K562 (cell line): ENCODE results near the gene HSPA1B. TPM values are rescaled to one million over a fixed set of nuclear protein-coding genes. Genes with fewer than 3 reads are reported as not detected.

Source experiments
- DMBX1 ChIP-seq: fragments of 250-450 bp; sonication (Bioruptor Pico); IDR thresholded peaks from 2 replicates; pipeline ENCODE4 v1.8.0; 2022; ENCODE audit warnings: inconsistent platforms, mild to moderate bottlenecking, moderate library complexity, borderline replicate concordance
- FUS ChIP-seq: fragments of 200-400 bp; formaldehyde crosslinking; optimal IDR thresholded peaks from 2 replicates; pipeline ENCODE3; 2017; ENCODE audit warnings: low read depth, low read length
- HNRNPUL1 ChIP-seq: fragments of 200-400 bp; formaldehyde crosslinking; IDR thresholded peaks from 2 replicates; pipeline ENCODE4 v1.6.1; 2017; ENCODE audit warnings: low read length
- MEIS2 ChIP-seq: fragments of 450-650 bp; IDR thresholded peaks from 2 replicates; pipeline ENCODE4 v1.6.1; 2014; ENCODE audit warnings: mild to moderate bottlenecking; ENCODE audit not compliant: partially characterized antibody
- MYBL2 ChIP-seq, 2 experiments: fragments of 450-650 bp in 1 of 2; sonication (generic) in 1 of 2; formaldehyde crosslinking in 1 of 2; IDR thresholded peaks; 2 replicates each; pipeline versions ENCODE4 v1.6.1 to v1.8.1; 2017 to 2022; ENCODE audit warnings: borderline replicate concordance in 1 of 2, inconsistent platforms in 1 of 2, low read depth in 1 of 2, mild to moderate bottlenecking in 1 of 2, missing genetic modification reagents in 1 of 2, moderate library complexity in 1 of 2
- SNRNP70 ChIP-seq: fragments of 200-400 bp; formaldehyde crosslinking; optimal IDR thresholded peaks from 2 replicates; pipeline ENCODE3; 2017; ENCODE audit warnings: low read depth, low read length
- TAF9B ChIP-seq: fragments of 450-650 bp; IDR thresholded peaks from 2 replicates; pipeline ENCODE4 v1.6.1; 2018; ENCODE audit warnings: mild to moderate bottlenecking; ENCODE audit not compliant: partially characterized antibody
- TCFL5 ChIP-seq: fragments of 250-450 bp; sonication (Bioruptor Pico); conservative IDR thresholded peaks from 2 replicates; pipeline ENCODE4 v1.6.1; 2021; ENCODE audit warnings: mild to moderate bottlenecking, moderate library complexity, matching md5 sums
- ZEB2 ChIP-seq: fragments of 450-650 bp; IDR thresholded peaks from 2 replicates; pipeline ENCODE4 v1.6.1; 2016
- ZNF133 ChIP-seq: fragments of 250-450 bp; sonication (Bioruptor Pico); IDR thresholded peaks from 2 replicates; pipeline ENCODE4 v1.4.0; 2020; ENCODE audit warnings: mild to moderate bottlenecking
- polyA plus RNA-seq, 8 experiments: library from polyadenylated mRNA; depleted of rRNA in 4 of 8; stranded (reverse) in 5 of 8; unstranded in 3 of 8; fragments of >200 nt; fragmentation: Nextera tagmentation in 2 of 8; fragmentation: Illumina TruSeq in 1 of 8; extraction: Ambion mirVana in 2 of 8; extraction: Trizol in 1 of 8; gene quantifications; 2 replicates each; pipeline versions ENCODE4 v1.2.1 to v1.2.3, GENCODE V29; 2011 to 2014; ENCODE audit warnings: inconsistent platforms in 1 of 8, missing spikeins in 1 of 8
- total RNA-seq, 7 experiments: library from RNA; depleted of rRNA in 6 of 7; stranded (reverse); fragments of >200 nt in 6 of 7; fragmentation: Illumina TruSeq in 2 of 7; extraction: Trizol in 2 of 7; gene quantifications; 2 replicates each; pipeline versions ENCODE4 v1.2.1 to v1.2.3, GENCODE V29; 2011 to 2021; ENCODE audit warnings: low replicate concordance in 1 of 7
- TF ChIP-seq, protein P1 (sequence below): sonication (generic); formaldehyde crosslinking; IDR thresholded peaks from 2 replicates; pipeline ENCODE4 v1.8.1; 2023; ENCODE audit warnings: mild to moderate bottlenecking, missing genetic modification reagents
- TF ChIP-seq, protein P2 (sequence below): fragments of 250-450 bp; sonication (Bioruptor Pico); IDR thresholded peaks from 2 replicates; pipeline ENCODE4 v1.8.0; 2022; ENCODE audit warnings: moderate library complexity, mild to moderate bottlenecking, inconsistent platforms
- TF ChIP-seq, protein P3 (sequence below): sonication (generic); formaldehyde crosslinking; IDR thresholded peaks from 2 replicates; pipeline ENCODE4 v1.8.0; 2022; ENCODE audit warnings: mild to moderate bottlenecking, low read depth, missing genetic modification reagents
- TF ChIP-seq, protein P4 (sequence below): fragments of 250-450 bp; sonication (Bioruptor Pico); IDR thresholded peaks from 2 replicates; pipeline ENCODE4 v1.5.0; 2020; ENCODE audit warnings: mild to moderate bottlenecking, borderline replicate concordance
- TF ChIP-seq, protein P5 (sequence below): sonication (generic); formaldehyde crosslinking; IDR thresholded peaks from 2 replicates; pipeline ENCODE4 v1.8.1; 2022; ENCODE audit warnings: missing genetic modification reagents
- TF ChIP-seq, protein P6 (sequence below): fragments of 250-450 bp; sonication (Bioruptor Pico); IDR thresholded peaks from 2 replicates; pipeline ENCODE4 v1.9.0; 2021; ENCODE audit warnings: mild to moderate bottlenecking, inconsistent platforms

HSPA1B gene
- total and polyA plus RNA-seq, 9 of the 15 experiments (the other 6 are each of a cell fraction or from before 2014, with no cell fraction given), result 0.27 to 227 (median 51.2) TPM

DNA sequence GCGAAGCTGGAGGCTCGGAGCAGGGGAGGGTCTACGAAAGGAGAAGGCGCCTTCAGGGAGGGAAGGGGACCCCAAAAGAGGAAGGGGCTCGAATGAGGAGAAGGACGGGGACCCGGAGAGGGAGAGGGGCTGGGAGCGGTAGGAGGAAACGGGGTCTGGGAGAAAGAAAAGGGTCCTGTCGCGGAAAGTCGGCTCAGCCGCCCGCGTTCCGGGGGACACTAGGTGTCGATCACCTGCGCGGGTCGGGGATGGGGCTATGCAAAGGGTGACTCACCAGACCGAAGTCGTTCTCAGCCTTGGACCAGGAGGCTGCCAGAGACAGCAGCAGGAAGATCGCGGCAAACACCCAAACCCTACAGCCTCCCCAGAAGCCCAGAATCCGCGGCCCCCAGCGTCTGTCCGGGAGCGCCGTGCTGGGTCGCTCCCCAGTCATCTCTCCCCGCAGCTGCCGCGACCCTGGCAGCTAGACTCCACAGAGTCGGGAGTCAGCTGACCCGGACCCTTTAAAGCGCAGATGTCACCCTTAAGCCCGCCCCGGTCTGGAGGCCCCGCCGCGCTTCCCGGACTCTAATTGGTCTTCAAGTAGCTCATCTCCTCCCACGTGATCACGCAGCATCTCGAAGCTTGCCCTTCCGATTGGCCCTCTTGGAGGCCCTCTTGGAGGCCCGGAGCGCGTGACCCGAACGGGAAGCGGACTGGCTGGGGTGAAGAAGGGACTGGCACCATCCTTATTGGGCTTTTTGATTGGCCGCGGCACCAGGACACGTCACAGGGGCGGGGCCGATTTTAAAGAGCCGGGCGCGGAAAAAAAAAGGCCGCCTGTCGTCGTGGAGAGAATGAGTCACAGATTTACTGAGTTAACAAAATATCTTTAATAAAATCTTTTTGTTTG is 35.1 kb downstream of the HSPA1B start, which contains the start of gene NEU1 (continued):
- TF ChIP-seq, protein P1, sequence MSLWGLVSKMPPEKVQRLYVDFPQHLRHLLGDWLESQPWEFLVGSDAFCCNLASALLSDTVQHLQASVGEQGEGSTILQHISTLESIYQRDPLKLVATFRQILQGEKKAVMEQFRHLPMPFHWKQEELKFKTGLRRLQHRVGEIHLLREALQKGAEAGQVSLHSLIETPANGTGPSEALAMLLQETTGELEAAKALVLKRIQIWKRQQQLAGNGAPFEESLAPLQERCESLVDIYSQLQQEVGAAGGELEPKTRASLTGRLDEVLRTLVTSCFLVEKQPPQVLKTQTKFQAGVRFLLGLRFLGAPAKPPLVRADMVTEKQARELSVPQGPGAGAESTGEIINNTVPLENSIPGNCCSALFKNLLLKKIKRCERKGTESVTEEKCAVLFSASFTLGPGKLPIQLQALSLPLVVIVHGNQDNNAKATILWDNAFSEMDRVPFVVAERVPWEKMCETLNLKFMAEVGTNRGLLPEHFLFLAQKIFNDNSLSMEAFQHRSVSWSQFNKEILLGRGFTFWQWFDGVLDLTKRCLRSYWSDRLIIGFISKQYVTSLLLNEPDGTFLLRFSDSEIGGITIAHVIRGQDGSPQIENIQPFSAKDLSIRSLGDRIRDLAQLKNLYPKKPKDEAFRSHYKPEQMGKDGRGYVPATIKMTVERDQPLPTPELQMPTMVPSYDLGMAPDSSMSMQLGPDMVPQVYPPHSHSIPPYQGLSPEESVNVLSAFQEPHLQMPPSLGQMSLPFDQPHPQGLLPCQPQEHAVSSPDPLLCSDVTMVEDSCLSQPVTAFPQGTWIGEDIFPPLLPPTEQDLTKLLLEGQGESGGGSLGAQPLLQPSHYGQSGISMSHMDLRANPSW, result peak; percentile 75; the same call in 1 of the 2 replicates
- TF ChIP-seq, protein P2, sequence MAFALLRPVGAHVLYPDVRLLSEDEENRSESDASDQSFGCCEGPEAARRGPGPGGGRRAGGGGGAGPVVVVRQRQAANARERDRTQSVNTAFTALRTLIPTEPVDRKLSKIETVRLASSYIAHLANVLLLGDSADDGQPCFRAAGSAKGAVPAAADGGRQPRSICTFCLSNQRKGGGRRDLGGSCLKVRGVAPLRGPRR (CRISPR knock-in tag), result peak; percentile 20; the same call in 1 of the 2 replicates
- no peak for TF ChIP-seq HNRNPUL1
- no peak; the same call in 1 of the 2 replicates for TF ChIP-seq MYBL2 (IDR thresholded peaks at IDR 0.05; ENCODE audit: low read depth)
- TF ChIP-seq MYBL2 (CRISPR knock-in tag; IDR thresholded peaks at IDR 0.05; ENCODE audit: borderline replicate concordance), result no peak
- TF ChIP-seq ZNF133 (CRISPR knock-in tag), result peak; percentile 90
- peak; percentile 85 for TF ChIP-seq ZEB2
- TF ChIP-seq, protein P3, sequence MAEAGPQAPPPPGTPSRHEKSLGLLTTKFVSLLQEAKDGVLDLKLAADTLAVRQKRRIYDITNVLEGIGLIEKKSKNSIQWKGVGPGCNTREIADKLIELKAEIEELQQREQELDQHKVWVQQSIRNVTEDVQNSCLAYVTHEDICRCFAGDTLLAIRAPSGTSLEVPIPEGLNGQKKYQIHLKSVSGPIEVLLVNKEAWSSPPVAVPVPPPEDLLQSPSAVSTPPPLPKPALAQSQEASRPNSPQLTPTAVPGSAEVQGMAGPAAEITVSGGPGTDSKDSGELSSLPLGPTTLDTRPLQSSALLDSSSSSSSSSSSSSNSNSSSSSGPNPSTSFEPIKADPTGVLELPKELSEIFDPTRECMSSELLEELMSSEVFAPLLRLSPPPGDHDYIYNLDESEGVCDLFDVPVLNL (CRISPR knock-in tag), result peak; percentile 93
- TF ChIP-seq TAF9B, result no peak
- peak; percentile 52 for TF ChIP-seq MEIS2
- TF ChIP-seq, protein P4, sequence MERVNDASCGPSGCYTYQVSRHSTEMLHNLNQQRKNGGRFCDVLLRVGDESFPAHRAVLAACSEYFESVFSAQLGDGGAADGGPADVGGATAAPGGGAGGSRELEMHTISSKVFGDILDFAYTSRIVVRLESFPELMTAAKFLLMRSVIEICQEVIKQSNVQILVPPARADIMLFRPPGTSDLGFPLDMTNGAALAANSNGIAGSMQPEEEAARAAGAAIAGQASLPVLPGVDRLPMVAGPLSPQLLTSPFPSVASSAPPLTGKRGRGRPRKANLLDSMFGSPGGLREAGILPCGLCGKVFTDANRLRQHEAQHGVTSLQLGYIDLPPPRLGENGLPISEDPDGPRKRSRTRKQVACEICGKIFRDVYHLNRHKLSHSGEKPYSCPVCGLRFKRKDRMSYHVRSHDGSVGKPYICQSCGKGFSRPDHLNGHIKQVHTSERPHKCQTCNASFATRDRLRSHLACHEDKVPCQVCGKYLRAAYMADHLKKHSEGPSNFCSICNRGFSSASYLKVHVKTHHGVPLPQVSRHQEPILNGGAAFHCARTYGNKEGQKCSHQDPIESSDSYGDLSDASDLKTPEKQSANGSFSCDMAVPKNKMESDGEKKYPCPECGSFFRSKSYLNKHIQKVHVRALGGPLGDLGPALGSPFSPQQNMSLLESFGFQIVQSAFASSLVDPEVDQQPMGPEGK (CRISPR knock-in tag), result no peak
- TF ChIP-seq, protein P5, sequence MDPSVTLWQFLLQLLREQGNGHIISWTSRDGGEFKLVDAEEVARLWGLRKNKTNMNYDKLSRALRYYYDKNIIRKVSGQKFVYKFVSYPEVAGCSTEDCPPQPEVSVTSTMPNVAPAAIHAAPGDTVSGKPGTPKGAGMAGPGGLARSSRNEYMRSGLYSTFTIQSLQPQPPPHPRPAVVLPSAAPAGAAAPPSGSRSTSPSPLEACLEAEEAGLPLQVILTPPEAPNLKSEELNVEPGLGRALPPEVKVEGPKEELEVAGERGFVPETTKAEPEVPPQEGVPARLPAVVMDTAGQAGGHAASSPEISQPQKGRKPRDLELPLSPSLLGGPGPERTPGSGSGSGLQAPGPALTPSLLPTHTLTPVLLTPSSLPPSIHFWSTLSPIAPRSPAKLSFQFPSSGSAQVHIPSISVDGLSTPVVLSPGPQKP (CRISPR knock-in tag), result no peak
- no peak for TF ChIP-seq SNRNP70
- TF ChIP-seq, protein P6, sequence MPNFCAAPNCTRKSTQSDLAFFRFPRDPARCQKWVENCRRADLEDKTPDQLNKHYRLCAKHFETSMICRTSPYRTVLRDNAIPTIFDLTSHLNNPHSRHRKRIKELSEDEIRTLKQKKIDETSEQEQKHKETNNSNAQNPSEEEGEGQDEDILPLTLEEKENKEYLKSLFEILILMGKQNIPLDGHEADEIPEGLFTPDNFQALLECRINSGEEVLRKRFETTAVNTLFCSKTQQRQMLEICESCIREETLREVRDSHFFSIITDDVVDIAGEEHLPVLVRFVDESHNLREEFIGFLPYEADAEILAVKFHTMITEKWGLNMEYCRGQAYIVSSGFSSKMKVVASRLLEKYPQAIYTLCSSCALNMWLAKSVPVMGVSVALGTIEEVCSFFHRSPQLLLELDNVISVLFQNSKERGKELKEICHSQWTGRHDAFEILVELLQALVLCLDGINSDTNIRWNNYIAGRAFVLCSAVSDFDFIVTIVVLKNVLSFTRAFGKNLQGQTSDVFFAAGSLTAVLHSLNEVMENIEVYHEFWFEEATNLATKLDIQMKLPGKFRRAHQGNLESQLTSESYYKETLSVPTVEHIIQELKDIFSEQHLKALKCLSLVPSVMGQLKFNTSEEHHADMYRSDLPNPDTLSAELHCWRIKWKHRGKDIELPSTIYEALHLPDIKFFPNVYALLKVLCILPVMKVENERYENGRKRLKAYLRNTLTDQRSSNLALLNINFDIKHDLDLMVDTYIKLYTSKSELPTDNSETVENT, result peak; percentile 85
- TF ChIP-seq DMBX1 (CRISPR knock-in tag), result no peak; the same call in 1 of the 2 replicates
- TF ChIP-seq TCFL5 (CRISPR knock-in tag), result 0 out of 2 replicates have a peak, but pooled peaks have one; percentile 2
- TF ChIP-seq FUS, result no peak
